Epithelial cell of proximal tubule (primary cell): ENCODE data around the gene TTN. TPM values are rescaled to one million over a fixed set of nuclear protein-coding genes. Genes with fewer than 3 reads are reported as not detected.

ENCODE experiments used
- DNase-seq: peaks from one replicate; pipeline ENCODE4 v3.0.0-alpha.2; 2011; ENCODE audit warnings: low read depth
- H3K4me3 ChIP-seq: 2 replicates; pipeline ENCODE4 v1.5.1; 2011; ENCODE audit warnings: low read depth, mild to moderate bottlenecking, low read length
- total RNA-seq: library from RNA; depleted of rRNA; stranded (reverse); fragments of >200 nt; gene quantifications from 2 replicates; pipeline ENCODE4 v1.2.3, GENCODE V29; 2015
- TF ChIP-seq, protein P1 (sequence below): conservative IDR thresholded peaks from 2 replicates; pipeline ENCODE4 v1.5.1; 2012; ENCODE audit warnings: low read depth, mild to moderate bottlenecking, low read length

TTN gene
- total RNA-seq, 1 donor from 2014 or later, result 0.12 TPM

DNA sequence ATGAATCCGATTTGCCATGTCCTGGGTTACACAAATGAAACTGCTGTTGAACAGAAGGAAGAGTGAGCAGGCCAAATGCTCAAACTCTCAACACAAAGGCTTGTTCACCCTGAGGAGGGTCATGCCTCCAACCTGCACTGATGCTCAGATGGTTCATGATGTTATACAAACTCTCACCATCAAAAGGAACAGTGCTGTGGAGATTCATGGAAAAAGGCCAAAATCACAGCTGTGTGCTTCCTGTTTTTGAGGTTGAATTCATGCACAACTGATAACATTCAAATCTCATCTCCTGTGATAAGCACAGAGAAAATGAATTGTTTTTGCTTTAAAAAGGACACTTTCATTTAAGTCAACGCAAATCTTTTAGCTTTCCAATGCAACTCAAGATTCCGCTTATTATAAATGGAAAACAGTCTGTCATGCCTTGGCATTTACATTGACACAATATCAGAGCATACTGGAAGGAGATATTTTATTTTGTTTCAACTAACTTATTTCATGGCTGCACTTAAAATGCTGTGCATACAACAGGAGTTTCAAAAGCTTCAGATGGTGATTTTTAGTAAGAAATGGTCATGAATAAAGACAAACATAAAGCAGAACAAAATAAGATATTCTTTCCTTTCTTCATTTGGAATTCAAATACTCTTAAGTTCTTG is 22.2 kb upstream of the TTN start:
- TF ChIP-seq, protein P1, sequence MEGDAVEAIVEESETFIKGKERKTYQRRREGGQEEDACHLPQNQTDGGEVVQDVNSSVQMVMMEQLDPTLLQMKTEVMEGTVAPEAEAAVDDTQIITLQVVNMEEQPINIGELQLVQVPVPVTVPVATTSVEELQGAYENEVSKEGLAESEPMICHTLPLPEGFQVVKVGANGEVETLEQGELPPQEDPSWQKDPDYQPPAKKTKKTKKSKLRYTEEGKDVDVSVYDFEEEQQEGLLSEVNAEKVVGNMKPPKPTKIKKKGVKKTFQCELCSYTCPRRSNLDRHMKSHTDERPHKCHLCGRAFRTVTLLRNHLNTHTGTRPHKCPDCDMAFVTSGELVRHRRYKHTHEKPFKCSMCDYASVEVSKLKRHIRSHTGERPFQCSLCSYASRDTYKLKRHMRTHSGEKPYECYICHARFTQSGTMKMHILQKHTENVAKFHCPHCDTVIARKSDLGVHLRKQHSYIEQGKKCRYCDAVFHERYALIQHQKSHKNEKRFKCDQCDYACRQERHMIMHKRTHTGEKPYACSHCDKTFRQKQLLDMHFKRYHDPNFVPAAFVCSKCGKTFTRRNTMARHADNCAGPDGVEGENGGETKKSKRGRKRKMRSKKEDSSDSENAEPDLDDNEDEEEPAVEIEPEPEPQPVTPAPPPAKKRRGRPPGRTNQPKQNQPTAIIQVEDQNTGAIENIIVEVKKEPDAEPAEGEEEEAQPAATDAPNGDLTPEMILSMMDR, result no peak
- no peak overlapping the region for H3K4me3 ChIP-seq
- DNase-seq, result no peak

DNA sequence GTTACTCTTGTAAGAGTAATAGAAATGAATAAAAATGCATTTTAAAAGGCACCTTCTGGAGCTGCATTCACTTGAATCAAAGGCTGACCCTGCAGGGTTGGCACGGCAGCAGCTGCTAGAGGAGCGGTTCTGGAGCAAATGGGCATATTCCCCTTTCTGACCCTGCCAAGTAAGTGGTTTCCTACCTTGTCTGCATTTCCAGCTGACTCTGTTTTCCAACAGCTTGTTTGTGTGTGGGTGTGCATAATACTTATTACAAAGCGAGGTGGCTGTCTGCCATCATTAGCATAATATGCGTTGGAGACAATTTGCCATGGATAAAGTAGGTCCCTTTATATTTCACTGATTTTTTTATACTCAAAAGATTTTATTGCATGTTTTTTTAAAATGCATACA is 21.3 kb upstream of the TTN start:
- no peak for DNase-seq
- TF ChIP-seq, protein P1, result no peak
- no peak overlapping the region for H3K4me3 ChIP-seq

DNA sequence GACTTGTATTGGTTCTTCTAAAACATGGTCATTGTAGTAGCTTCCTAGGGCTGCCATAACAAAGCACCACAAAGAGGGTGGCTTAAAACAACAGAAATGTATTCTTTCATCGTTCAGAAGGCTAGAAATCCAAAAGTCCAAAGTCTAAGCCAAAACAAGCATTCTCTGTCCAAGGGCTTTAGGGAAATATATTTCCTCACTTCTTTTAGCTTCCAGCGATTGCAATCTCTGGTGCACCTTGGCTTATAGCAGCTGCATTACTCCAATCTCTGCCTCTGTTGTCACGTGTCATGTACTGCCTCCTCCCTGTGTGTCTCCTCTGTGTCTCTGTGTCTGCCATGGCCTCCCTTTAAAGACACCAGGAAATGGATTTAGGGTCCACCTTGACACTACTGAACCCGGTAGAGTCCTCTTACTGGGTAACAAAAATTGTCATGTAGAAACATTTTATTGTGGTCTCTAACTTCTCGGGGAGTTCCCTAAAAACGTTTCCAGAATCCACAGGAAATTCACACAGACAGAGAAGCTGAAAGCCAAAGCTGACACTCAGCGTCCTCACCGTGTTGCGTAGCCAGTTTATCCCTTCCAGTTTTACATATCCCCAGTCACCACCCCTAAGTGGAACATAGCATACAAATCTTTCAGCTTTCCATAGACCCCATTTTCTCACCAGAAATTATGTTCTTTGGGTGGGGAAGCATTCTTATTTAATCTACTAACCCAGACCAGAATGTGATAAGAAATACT is 20.7 kb upstream of the TTN start:
- no peak for DNase-seq
- TF ChIP-seq, protein P1, result no peak
- no peak overlapping the region for H3K4me3 ChIP-seq

DNA sequence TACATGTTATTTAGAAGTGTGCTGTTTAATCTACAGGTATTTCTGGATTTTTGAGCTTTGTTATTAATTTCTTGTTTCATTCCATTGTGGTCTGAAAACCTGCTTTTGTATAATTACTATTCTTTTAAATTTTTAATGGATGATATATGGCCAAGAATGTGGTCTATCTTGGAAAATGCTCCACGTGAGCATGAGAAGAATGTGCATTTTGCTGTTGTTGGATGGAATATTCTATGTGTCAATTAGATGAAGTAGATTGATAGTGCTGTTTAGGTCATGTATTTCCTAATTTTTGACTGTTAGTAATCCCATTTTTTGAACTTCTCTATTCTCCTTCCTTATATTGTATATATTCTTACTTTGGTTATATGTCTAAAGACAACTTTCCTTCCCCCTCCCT is 19.9 kb upstream of the TTN start:
- DNase-seq, result no peak
- TF ChIP-seq, protein P1, result no peak
- no peak overlapping the region for H3K4me3 ChIP-seq

DNA sequence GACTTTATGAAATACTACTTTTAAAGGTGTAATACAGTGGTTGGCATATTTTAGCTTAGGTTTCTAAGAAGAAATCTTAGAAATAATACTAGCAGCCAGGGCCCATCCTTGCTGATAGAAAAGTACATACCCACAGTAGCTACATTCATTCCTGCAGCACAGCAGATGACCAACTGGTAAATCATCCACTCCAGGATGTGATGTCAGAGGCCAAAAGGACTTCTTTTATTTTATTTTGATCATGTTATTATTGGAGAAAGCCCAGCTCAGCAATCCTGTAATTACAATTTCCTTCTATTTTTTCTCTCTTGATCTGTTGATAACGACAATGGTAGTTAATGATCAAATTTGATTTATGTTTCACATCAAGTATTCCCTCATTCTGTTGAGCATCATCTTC is 18.0 kb upstream of the TTN start:
- H3K4me3 ChIP-seq, result no peak overlapping the region
- TF ChIP-seq, protein P1, result no peak
- DNase-seq, result peak; percentile 18

DNA sequence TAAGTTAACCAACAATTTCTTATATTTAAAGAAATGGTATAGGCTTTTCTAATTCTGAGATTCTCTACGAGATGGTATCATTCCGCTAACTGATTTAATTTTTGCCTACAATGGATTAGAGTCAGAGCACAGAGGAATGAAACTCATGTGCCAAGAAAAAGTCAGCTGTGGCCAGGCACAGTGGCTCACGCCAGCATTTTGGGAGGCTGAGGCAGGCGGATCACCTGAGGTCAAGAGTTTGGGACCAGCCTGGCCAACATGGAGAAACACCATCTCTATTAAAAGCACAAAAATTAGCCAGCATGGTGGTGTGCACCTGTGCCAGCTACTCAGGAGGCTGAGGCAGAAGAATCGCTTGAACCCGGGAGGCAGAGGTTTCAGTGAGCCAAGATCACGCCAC is 17.0 kb upstream of the TTN start:
- H3K4me3 ChIP-seq, result no peak overlapping the region
- TF ChIP-seq, protein P1, result no peak
- no peak for DNase-seq
